Urinary bladder (tissue), 4 donors: ENCODE data around the gene APBA1. TPM values are rescaled to one million over a fixed set of nuclear protein-coding genes. Genes with fewer than 3 reads are reported as not detected.

Experiments
- DNase-seq: peaks from one replicate; pipeline ENCODE4 v3.0.0-alpha.2; 2015; ENCODE audit errors: extremely low spot score
- H3K27ac ChIP-seq: one replicate; pipeline ENCODE4 v1.5.1; 2013; ENCODE audit warnings: low read depth, mild to moderate bottlenecking, moderate library complexity
- H3K36me3 ChIP-seq: one replicate; pipeline ENCODE4 v1.6.1; 2013; ENCODE audit warnings: mild to moderate bottlenecking, moderate library complexity; ENCODE audit not compliant: insufficient read depth
- H3K4me1 ChIP-seq: one replicate; pipeline ENCODE4 v1.6.1; 2013; ENCODE audit warnings: mild to moderate bottlenecking, moderate library complexity; ENCODE audit not compliant: insufficient read depth
- H3K4me3 ChIP-seq: one replicate; pipeline ENCODE4 v1.5.1; 2013; ENCODE audit warnings: low read depth, low read length
- WGBS: extraction: QIAGEN DNeasy Blood & Tissue Kit; methylation state at CpG from one replicate; pipeline ENCODE4 v1.1.7; 2013; 5-methylcytosine and 5-hydroxymethylcytosine counted together
- polyA plus RNA-seq: library from polyadenylated mRNA; stranded (reverse); fragments of 200-250 nt; gene quantifications from one replicate; pipeline ENCODE4 v1.2.3, GENCODE V29; 2013
- total RNA-seq: library from RNA; depleted of rRNA; stranded (reverse); fragments of >200 nt; gene quantifications from one replicate; pipeline ENCODE4 v1.2.3, GENCODE V29; 2014
- donor health status: healthy with polysubstance abuse.
- donor health status: healthy.

Gene APBA1
- total and polyA plus RNA-seq, 2 donors = 7.1 to 12.4 TPM

DNA sequence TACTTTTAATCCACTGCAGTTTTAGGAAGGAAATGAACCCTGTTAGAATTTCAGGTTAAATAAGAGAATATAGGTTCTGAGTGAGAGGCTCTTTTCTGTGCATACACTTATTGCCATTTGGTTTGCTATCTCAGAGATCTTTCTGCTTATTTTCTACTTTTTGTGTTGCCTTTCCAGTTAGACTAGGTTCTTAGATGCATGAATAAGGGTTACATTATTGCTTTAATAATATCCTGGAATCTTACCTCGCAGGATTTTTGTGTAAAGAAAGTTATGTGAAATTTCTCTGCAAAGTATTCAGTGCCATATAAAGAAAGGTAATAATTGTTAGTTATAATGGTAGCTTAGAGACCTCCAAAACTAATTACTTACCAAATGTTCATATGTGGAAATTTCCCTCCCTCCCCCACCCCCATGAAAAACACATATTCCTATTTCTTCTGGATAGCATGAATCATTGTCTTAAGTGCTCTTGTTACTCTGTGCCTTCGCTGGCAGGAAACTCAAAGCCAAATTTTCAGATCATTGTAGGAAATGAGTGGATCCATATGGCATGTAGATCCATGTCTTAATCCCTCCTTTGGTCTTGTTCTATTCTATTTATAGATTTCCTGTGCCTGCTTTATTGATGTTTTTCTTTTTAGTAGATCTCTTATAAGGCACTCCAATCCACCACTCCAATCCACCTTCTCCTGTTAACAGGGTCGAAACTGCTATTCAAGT is 2.7 kb upstream of the APBA1 start:
- no peak overlapping the region for H3K27ac ChIP-seq
- 40% methylated on average over 3 of the region's 3 CpGs for WGBS
- H3K4me3 ChIP-seq = no peak overlapping the region
- no peaks in the 10 kb centered on the region for H3K4me1 ChIP-seq
- H3K36me3 ChIP-seq = no peaks in the 10 kb centered on the region
- DNase-seq = no peak

DNA sequence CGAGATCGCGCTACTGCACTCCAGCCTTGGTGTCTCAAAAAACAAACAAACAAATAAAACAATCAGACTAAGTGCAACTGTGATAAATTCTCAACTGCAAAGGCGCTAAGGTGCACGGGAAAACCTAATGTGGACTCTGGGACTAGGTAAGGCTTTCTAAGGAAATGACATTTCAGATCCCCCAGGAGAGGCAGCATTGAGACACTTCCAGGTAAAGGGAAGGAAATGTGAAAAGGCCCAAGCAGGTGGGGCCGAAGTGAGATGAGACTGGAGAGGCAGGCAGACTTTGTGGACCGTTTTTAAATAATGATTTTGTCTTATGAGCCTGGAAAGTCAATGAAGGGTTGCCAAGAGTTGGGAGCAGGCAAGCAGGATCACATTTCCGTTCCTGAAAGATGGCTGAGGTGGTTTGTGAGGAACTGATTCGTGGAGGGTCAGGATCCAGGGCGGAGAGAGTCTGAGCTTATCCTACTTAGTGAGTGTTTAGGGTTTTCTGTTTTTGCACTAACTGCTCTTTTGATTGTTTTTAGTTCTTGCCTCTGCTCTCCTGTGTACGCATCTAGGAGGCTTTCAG is 2.0 kb upstream of the APBA1 start:
- no peak for DNase-seq
- Histone ChIP-seq H3K27ac (no peak overlapping the region), H3K36me3 (no peaks in the 10 kb centered on the region), H3K4me3 (no peak overlapping the region), H3K4me1 (no peaks in the 10 kb centered on the region)
- WGBS = 78% methylated on average over 11 of the region's 11 CpGs

DNA sequence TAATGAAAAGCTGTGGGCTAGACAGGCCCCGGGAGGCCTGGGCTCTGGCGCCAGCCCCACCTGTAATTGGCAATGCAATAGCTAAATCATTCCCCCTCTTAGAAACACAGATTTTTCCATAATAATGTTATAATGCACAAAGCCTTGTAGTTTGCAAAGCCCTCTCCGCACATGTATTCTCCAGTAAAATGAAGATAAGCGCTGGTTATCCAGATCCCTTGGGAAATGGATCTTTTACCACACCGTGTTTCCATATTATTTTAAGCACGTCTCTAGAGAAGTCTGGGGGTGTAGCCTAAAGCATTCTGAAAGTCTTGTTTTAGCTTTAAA is 1.1 kb upstream of the APBA1 start:
- WGBS = 27% methylated on average over 6 of the region's 6 CpGs
- Histone ChIP-seq H3K4me3 (peak overlapping the region; percentile 81), H3K27ac (no peak overlapping the region), H3K4me1 (no peaks in the 10 kb centered on the region), H3K36me3 (no peaks in the 10 kb centered on the region)
- no peak for DNase-seq

DNA sequence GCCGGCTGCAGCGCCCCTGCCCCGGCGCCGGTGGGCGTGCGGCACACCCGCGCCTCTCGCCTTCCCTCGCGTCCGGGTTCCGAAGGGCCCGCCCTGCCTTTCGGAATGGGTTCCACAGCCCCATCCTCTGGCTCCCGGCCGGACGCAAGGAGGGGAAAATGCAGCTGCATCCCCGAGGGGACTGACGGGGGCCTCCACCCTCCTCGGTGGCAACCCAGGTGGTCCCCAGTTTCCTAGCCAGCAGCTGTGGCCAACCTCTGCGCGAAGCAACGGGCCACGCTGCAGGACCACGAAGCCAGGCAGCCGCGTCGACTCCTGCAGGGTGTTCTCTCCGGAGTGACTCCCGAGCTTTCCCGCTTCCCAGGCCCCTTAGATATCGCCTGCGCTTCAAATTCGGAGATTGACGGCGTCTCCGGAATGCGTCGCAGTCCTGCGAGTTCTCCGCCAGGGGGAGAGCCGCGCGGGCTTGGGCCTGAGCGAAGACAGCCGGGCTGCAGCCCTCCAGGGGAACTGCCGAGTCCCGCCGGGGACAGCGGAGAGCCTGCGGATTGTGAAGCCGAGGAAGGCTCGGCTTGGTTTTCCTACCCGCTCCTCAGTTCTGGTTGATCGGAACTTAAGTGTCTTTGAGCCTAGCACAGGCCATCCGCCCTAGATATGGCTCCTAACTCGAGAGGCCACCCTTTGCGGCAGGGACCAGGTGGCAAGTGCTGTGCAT is 582 bp upstream of the APBA1 start:
- under 1% methylated on average over 60 of the region's 60 CpGs for WGBS
- peak; percentile 72 for DNase-seq
- Histone ChIP-seq H3K27ac (no peak overlapping the region), H3K4me3 (peak overlapping the region; percentile 81), H3K4me1 (no peaks in the 10 kb centered on the region), H3K36me3 (no peaks in the 10 kb centered on the region)

DNA sequence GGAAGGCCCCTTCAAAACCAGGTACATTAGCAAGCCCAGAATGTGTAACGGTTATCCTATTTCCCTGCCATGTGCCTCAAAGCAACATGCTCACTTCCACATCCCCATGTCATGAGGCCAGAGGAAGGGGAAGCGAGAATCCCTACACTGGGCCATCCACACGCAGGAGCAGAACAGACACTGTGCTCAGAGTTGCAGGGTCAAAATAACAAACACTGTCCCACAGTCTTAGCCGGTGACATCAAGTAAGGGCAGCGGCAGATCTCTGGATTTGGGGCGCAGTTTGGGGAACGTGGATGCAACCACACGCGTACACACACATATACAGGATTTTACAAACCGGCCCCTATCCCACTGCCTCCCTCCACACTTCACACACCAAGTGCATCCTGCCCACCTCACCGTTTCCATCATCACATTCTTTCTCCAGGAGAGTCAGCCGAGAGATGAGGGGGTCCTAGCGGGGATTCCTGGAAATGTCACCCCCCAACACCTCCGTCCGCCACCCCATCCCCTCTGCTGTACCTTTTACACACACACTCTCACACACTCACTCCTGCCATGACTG is 776 bp downstream of the APBA1 start:
- no peak for DNase-seq
- H3K27ac ChIP-seq = no peak overlapping the region
- no peaks in the 10 kb centered on the region for H3K36me3 ChIP-seq
- WGBS = 31% methylated on average over 15 of the region's 15 CpGs
- no peaks in the 10 kb centered on the region for H3K4me1 ChIP-seq
- H3K4me3 ChIP-seq = peak overlapping the region; percentile 81

DNA sequence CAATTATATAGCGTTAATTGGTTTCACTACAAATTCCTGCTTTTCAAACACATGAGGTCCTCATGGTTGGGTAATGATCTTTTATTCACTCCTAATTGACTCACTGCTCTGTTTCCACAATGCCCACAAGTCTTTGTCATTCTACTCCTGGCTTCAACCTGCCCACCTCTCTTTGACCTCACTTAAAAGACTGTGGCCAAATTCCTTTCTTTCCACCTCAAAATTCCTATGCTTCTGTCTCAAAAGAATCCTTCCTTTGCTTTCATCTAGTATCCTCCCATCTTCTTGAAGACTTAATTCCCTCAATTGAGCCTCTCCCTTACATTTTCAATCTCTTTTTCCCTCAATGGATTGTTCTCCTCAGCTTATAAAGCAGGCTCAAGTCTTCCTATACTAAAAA is 4.9 kb downstream of the APBA1 start:
- Histone ChIP-seq H3K27ac (no peak overlapping the region), H3K4me3 (no peak overlapping the region), H3K4me1 (no peaks in the 10 kb centered on the region), H3K36me3 (no peaks in the 10 kb centered on the region)
- no peak for DNase-seq
- 94% methylated on average over 1 of the region's 1 CpG for WGBS

DNA sequence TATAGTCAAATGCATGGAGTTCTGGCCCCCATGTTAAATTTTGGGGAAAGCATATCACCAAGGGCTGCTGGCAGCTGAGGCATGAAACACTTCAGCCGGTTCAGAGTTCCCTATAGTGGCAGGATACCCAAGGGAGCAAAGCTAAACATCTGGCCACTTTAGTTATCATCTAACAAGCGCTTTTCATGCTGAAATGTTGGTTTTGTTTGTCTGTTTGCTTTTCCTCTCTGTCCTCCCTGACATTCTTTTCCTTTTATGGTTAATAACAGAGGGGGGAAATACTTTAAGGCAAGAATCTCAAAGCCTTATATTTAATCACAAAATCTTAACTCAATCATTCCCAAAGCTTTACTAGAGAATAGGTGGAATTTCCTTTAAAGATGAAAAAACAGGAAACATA is 11.9 kb downstream of the APBA1 start:
- no peak for DNase-seq
- no peak overlapping the region for H3K27ac ChIP-seq
- 52% methylated on average over 2 of the region's 2 CpGs for WGBS
- H3K4me1 ChIP-seq = no peaks in the 10 kb centered on the region
- H3K4me3 ChIP-seq = no peak overlapping the region
- H3K36me3 ChIP-seq = no peaks in the 10 kb centered on the region

DNA sequence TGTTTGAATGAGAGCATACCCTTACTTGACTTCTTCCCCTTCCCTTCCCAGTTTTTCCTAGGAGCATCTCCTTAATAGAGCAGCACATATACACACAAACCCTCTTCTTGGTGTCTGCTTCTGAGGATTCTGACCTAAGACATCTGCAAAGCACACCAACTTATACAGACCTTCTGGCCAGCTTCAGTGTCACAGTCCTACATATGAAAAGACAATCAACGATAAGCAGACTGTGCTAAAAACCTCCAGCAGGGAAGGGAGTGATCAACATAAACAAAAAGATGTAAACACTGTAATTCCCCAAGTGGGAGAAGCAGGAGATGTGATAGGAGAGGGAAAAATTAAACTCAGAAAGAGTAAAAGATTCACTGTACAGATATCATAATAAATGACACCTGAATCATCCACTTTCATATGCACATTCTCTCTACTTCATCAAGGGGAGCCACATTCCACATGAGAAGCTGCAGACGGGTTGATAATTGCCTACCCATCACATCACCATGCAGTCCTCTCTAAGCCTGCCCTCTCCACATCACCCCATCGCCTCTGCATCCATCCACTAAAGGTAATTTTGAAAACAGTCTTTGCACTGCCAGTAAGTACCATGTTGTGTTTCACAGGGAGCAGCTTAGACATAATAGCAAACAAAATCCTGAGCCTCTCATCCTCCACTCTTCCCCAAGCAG is 13.0 kb downstream of the APBA1 start:
- WGBS = 62% methylated on average over 3 of the region's 3 CpGs
- H3K4me1 ChIP-seq = no peaks in the 10 kb centered on the region
- no peak overlapping the region for H3K4me3 ChIP-seq
- H3K36me3 ChIP-seq = no peaks in the 10 kb centered on the region
- DNase-seq = no peak
- no peak overlapping the region for H3K27ac ChIP-seq

DNA sequence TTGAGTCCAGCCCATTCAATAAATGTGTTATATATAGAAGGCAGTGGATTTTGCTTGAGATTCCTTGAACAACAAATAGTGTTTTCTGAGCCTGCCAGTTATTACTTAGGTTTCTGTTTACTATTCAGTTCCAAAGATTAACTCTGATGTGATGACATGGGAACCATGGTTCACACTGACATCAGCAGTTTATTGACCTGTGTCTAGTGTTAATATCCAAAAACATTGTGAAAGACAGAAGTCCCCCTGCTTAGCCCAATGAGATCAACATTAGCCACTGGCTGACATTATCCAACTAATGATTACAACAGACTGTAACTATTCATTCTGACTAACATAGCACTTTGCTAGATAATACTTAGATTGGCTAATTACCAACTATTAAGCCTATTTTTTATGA is 14.9 kb downstream of the APBA1 start:
- no peaks in the 10 kb centered on the region for H3K4me1 ChIP-seq
- no peaks in the 10 kb centered on the region for H3K36me3 ChIP-seq
- no peak overlapping the region for H3K27ac ChIP-seq
- no peak overlapping the region for H3K4me3 ChIP-seq
- no peak for DNase-seq

DNA sequence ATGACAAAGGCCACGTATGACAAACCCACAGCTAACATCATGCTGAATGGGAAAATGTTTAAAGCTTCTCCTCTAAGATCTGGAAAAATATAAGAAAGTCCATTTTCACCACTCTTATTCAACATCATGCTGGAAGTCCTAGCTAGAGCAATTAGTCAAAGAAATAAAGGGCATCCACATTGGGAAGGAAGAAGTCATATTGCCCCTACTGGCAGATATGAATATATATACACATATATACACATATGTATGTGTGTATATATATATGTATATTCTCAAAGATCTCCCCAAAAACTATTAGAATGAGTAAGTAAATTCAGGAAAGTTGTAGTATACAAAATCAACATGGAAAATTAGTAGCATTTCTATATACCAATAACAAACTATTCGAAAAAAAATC is 17.1 kb downstream of the APBA1 start:
- Histone ChIP-seq H3K36me3 (no peaks in the 10 kb centered on the region), H3K4me3 (no peak overlapping the region), H3K4me1 (no peaks in the 10 kb centered on the region), H3K27ac (no peak overlapping the region)
- DNase-seq = no peak
- WGBS = 99% methylated on average over 2 of the region's 2 CpGs

DNA sequence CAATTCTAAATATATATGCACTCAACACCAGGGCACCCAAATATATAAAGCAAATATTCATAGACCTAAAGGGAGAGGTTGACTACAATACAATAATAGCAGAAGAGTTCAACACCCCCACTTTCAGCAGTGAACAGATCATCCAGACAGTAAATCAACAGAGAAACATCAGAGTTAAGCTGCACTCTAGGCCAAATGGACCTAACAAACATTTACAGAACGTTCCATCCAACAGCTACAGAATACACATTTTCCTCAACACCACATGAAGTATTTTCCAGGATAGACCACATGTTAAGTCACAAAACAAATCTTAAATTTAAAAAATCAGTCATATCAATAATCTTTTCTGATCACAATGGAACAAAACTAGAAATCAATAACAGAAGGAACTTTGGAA is 18.9 kb downstream of the APBA1 start:
- Histone ChIP-seq H3K4me3 (no peak overlapping the region), H3K36me3 (no peaks in the 10 kb centered on the region), H3K4me1 (no peaks in the 10 kb centered on the region), H3K27ac (no peak overlapping the region)
- no peak for DNase-seq
- WGBS = 38% methylated on average over 1 of the region's 1 CpG

DNA sequence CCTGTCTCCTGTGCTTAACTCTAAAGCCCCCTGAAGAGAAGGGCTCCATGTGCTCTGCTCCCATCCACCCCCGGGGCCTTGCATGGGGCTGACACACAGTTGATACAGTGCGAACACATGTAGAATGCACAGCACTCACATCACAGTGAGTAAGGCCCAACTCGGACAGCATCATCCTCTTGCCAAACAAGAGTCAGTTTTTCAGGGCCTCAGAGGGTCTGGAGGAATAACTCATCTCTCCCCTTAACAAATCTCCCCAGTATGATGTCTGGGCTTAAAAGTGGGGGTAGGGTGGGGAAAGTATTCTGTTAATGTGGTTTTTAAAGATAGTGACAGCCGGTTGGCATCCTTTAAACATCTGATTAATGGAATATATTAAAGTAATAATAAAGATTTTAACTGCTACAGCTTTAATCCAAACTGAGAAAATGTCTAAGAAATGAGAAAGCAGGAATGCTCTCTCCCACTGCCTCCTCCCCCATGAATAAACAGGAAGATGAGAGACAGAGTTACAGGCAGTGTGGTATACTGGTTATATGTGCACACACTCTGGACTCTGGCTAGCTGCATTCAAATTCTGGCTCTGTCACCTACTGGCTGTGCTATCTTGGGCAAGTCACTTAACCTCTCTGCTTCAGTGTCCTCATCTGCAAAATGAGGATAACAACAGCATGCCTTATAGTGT is 22.5 kb downstream of the APBA1 start:
- WGBS = 42% methylated on average over 4 of the region's 4 CpGs

DNA sequence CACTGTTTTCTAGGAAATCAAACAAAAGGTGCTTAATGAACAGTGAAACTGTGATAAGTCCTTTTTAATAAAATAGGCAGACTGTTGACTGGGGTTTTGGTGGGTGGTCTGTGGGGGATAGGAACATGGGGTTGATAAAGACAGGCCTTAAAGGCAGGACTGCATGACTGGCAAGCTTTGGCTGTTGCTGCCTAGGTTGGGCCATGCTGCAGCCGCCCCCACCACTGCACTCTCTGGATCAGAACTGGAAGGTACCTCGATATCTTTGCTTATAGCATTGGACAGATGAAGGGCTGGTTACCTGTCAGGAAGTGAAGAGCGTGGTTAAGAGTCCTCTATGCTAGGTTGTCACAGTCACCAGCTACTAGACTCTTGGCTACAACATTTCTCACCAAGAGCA is 24.4 kb downstream of the APBA1 start:
- H3K4me1 ChIP-seq = no peaks in the 10 kb centered on the region
- no peaks in the 10 kb centered on the region for H3K36me3 ChIP-seq
- no peak for DNase-seq
- no peak overlapping the region for H3K27ac ChIP-seq
- WGBS = 98% methylated on average over 3 of the region's 3 CpGs
- no peak overlapping the region for H3K4me3 ChIP-seq

More for the DNA sequence above, 22.5 kb downstream of the APBA1 start:
- Histone ChIP-seq H3K4me3 (no peak overlapping the region), H3K27ac (no peak overlapping the region), H3K36me3 (no peaks in the 10 kb centered on the region), H3K4me1 (no peaks in the 10 kb centered on the region)
- no peak for DNase-seq
